SW480 (cell line): Measurements from ENCODE around the gene CHAC1.

ENCODE experiments used
- DNase-seq: peaks from one replicate; pipeline ENCODE4 v3.0.0-alpha.2; 2016; ENCODE audit warnings: low spot score

CHAC1 gene, protein sequence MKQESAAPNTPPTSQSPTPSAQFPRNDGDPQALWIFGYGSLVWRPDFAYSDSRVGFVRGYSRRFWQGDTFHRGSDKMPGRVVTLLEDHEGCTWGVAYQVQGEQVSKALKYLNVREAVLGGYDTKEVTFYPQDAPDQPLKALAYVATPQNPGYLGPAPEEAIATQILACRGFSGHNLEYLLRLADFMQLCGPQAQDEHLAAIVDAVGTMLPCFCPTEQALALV

DNA sequence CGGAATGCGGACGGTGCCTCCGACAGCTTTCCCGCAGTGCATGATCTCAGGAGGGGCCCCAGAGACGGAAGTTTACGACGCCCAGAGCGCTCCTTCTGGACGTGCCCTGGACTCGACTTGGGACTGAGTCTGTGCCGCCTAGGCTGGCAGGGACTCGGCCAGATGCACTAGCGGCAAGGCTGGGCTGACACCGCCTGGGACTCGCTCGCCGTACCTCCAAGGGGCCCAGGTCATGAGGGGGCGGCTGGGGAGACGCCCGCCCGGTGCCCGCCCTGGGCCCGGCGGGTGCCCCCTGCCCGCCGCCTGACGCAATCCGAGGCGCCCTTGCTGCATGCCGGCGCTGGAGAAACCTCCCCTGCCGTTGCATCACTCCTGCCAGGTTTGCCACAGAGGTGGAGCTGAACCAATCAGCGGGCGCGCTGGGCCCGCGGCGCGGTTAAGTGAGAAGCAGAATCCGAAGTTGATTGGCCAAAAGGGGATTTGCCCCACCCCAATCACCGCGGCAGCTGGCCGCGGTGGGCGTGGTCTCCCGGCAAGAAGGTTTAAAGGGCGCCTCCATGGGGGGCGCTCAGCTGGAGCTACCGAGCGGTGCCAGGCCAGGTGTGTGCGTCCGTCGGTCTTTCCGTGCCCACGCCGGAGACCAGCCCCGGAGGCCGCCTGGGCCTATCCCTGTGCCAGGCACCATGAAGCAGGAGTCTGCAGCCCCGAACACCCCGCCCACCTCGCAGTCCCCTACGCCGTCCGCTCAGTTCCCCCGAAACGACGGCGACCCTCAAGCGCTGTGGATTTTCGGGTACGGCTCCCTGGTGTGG lies at the start of gene CHAC1:
CHAC1 (plus strand) TSS at position 571 of the 812 bp plus-strand sequence; CDS start at position 684, 113 bp downstream.
- DNase-seq = peak; percentile 96

DNA sequence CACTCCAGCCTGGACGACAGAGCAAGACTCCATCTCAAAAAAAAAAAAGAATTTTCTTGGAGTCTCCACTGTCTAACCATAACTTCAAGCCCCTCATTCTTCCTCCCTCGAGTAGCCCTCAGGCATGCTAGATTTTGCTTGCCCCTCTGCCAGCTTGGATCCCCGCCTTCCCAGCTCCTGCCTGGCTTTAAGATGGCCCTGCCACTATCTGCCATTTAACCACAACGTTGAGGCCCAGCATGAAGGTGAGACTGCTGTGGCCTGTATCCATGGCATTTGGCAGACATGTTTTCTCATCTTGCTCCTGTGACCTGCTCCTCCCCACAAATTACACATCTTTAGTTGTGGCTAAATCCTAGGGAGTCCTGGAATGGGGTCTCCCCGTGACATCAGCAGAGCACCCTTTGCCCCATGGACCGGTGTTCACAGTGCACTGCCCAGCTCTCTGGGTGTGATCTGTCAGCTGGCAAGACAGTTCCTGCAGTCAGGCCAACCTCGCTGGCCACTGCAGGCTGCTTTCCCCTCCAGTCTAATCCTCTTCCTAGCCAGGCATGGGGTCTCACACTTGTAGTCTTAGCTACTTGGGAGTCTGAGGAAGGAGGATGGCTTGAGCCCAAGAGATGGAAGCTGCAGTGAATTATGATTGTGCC lies 48.6 kb upstream of the CHAC1 start:
- DNase-seq = no peak

DNA sequence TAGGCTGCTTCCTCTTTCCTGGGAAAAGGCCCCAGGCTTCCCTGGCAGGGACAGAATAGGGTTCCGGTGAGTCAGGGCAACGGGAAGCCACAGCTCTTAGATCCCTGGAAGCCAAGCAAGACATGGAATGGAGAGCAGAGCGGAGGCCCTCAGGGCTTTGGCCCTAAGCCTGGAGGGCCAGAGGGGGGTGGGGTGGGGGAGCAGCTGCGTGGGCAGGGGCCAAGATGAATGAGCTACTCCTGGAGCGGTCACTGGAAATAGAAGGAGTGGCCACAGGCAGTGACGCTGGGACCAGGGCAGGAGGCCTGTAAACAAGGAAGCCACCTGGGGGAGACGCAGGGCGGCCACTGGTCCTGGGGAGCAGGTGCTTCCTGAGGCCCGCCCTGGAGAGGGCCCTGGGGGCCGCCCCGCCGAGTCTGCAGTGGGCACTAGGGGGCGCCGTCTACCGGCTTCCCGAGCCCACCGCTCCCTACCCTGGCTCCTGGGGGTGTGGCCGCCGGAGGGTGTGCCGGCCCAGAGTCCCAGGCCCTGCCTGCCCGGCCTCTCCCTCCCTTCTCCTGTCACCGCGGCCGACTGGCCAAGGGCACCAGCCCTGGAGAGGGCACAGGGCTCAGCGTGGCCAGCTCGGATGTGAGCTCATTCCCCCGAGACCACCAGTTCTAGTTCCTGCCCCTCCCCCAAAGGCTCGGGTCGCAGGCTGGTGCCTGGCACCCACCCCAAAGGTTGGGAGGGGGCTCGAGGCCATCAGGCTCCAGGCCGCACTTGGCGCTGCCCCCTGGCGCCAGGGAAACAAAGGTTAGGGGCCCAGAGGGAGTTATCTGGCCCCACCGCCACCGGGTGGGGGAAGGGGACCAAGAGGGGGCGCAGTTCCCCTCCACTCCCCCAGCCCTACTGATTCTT lies 46.9 kb upstream of the CHAC1 start:
- peak; percentile 94 for DNase-seq

DNA sequence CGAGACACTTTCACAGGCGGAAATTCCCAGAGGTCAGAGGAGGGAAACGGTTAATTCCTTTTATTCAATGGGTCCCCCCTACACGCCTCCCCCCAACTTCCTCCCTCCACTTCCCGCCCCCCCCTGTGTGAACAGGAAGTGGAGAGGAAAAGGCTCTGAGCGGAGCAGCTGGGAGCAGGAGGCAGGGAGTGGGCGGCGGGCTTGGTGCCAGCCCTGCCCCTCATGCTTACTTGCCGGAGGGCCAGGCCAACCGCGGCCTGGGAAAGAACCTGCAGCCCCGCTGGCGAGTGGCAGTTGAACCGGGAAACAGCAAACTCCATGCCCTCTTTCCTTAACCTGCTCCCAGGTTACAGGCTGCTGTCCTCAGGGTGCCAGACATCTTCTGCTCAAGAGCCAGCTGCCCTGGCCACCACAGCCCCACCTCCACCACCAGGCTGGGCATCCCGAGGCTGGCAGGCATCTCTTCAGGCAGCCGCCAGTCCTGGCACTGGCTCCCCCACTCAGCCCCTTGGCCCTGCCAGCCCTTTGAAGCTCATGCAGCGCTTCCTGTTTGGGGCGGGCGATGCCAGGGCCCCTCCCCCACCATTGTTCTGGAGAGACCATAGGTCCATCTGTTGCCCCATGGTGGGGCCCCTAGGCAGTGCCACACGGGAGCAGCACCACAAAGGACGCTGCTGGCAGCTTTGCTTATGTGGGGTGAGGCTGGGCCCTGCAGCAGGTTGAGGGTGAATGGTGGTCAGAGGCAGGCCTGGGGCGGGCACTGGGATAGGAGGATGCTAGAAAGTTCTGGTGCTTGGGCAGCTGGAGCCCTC lies 46.1 kb upstream of the CHAC1 start:
- DNase-seq = peak; percentile 80

DNA sequence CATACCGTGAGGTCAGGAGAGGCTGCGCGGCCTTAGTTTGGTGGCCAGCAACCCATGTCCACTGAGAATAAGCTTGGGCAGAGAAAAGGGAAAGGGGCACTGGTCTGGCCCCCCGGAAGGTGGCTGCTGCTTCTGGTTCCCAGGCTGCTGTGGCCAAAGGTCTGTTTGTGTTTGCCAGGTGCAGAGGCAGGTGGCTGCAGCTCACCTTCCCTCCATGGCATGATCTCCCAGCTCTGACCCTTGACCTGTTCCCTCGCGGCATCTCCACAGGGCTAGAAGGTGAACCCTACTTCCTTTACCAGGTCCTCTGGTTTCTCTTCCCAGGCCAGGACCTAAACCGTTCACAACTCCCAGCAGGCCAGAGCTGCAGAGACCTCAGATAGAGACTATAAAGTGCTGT lies 45.2 kb upstream of the CHAC1 start:
- no peak for DNase-seq

DNA sequence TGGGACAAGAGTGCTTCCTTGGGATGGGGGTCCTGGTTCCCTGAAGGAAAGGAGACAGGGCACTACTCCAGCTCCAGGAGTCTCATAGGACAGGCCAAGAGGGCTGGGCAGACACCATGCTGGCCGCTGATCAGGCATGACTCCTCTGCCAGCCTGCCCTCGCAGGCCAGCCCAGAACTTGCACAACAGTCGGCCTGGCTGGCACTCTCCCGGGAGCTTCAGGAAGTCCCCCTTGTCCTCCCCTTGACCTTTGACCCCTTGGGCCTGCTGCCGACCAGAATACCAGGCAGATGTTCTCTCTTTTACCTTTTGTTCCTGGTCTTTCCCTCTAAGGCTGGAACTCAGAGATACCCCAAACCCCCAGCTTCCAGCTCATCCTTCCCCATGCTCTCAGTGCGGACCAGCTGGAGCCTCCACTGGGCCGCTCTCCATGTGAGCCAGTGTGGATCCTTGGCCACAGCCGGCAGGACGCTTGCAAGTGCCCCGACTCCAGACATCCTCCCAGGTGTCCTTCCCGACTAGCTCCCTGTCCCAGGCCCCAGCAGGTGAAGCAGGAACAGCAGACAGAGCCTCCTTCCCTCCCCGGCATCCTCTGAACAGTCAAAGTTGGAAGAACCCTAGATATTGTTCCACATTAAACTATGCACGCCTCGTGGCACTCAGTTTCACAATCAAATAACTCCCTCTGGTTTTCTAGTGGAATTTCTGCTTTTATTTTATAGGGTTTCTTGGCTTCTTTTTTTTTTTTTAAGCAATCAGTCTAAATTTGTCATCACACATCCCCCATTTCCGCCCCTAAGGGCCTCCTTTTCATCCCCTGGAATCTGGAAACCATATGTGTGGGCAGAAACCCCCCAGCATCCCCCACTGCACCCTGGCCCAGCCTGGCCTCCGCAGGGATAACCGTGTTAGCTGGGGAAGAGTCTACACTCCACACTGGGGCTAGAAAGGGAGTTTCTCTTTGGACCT lies 43.3 kb upstream of the CHAC1 start:
- no peak for DNase-seq

DNA sequence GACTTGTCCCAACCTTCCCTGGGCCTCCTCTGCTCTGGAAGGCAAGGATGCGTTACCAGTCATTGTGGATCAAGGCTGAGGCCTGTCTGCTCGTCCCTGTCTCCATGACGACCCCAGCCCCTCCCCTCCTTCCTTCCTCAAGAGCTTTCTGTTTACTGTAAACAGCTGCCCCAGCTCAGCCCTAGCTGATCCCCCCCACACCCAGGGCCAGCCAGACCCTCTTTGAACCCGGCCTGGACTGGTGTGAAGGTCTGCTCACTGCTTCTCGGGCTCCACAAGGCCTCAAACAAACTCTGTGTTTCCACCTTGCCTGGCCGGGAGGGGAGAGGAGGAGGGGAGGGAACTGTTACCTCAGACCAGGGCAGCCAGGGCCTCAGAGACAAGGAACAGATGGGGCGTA lies 42.1 kb upstream of the CHAC1 start:
- no peak for DNase-seq

DNA sequence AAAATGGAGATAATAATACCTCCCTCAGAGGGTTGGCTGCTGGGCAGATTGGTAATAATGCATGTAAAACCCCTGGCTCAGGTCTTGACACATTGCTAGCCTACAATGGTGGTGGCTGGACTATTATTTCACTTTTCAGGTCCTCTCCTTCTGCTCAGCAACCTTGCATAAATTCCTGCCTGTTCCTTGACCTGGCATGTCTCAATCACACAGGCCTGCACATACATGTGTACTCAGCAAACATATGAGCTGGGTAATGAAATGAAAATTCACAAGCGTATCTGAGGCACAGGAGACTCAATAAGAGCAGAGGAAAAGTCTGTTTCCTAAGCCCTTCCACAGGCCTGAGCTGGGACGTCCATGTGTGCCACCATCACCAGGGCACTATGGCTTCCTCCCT lies 41.6 kb upstream of the CHAC1 start:
- DNase-seq = no peak

DNA sequence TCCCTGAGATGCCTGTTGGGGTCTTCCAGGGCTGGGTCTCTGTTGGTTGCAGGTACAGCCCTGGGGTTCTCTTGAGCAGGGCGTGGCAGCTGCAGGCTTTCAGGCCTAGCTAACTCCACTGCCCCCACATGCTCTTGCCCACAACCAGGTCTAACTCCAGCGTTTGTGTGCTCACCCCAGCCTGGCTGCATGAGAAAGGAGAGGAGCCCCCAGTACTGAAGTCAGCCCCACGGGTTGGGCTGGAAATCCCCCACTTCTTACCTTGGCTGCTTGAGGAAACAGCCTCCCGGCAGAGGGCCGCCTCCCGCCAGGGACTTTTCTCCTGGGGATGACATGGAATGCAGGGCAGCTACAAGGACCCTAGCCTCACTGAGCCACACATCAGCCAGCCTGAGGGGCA lies 40.8 kb upstream of the CHAC1 start:
- no peak for DNase-seq

DNA sequence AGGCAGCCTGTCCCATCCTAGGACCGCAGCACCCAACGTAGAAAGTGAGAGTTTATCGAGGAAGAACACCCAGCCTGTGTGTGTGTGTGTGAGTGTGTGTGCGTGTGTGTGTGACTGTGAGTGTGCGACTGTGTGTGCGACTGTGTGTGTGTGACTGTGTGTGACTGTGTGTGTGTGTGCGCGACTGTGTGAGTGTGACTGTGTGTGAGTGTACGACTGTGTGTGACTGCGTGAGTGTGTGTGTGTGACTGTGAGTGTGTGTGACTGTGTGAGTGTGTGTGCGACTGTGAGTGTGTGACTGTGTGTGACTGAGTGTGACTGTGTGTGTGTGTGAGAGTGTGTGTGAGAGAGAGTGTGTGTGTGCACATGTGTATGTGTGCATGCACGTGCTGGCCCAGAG lies 39.3 kb upstream of the CHAC1 start:
- no peak for DNase-seq

DNA sequence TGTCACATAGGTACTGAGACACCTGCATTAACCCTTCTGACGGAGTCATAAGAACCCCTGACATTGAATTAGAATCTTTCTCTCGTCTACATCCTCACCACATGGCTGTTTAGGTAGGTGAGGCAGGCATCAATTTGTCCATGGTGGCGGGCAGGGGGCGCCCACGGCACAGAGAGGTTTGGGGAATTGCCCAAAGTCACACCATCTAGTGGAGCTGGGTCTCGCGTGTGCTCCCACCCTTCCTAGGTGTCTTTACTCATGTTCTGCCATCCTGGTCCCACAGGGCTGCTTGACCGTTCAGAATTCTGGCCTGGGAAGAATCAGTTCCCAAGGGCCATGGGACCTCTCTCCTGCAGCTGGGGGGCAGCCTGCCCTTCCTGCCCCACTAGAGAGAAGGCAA lies 38.8 kb upstream of the CHAC1 start:
- DNase-seq = no peak

DNA sequence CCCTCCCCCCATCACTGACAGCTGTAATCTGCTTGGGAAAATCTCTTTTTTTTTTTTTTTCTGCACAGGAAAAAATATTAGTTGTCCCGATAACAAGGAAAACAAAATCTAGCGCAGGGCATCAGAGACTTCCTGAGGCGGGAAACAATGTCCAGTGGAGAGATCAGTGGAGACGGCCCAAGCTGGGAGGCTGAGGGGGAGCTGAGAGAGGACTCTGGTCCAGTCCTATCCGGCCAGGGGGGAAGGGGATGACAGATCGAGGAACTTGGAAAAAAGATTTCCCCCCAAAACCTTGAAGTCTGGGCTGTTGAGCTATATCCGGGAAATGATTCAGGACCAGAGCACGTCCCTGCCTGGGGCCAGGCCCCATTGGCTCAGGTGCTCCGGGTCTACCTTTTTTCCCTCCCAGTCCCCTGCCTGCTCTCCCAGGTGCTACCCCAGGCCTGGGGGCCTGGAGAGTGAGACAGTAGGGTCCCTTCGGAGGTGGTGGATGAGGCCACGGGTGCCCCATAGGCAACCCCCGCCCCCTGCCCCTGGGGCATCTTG lies 38.1 kb upstream of the CHAC1 start:
- no peak for DNase-seq

DNA sequence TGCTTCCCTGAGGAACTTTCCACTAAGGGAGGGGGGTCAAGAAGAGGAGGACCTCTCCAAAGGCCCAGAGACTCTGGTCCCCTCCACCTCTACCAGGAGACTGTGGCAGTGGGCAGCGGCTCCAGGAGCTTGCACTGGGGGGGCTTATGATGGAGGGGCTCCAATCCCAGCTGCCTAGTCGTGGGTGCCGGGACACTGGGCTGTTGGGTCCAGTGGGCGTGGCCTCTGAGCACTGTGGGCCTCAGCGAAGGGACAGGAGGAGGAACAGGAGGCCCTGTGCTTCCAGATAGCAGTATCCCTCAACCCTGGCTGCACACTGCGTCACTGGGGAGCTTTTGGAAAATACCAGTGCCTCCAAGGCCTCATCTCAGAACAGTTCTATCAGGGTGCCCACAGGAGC lies 37.6 kb upstream of the CHAC1 start:
- no peak for DNase-seq

DNA sequence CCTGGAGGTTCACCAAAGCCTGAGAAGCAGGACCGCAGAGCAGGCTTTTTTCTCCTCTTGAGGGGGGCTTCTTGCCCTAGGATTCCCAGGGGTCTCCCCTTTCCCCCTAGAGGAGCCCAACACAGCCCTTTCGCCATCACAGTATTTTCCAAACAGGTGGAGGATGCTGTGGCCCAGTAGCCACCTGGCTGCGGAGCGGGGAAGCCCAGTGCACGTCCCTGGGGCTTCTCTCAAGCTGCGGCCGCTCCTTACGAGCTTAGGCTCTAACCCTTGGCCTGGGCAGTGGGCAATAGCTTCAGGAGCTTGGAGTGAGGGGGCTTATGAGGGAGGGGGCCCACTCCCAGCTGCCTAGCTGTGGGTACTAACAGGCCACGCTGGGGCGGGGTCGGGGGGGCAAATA lies 35.7 kb upstream of the CHAC1 start:
- DNase-seq = no peak

DNA sequence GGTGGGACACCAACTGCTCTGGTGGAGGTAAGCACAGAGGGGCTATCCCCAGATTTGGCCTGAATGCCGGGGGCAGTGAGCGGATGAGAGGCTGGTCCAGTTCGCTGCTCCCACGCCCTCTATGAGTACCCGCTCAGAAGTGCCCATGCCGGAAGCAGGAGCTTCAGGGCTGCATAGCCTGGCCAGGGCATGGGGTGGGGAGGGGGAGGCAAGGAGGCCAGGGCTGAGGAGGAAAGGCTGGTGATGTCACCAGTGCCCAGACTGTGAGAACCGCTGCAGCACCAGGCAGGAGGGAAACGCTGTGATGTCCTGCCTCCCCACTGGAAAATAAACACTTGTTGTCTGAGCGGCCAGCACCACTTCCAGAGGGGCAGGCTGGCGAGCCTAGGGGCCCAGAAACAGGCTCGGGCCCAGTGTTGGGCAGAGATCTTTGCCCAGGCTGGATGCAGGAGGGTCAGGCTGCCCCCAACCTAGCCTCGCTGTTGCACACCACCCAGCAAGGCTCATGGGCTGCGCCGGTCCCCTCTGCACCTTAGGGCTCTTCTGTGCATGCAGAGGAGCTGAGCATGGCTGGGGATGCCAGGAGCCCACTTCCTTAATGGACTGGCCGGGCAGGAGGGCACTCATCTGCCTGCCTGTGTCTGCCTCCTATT lies 35.0 kb upstream of the CHAC1 start:
- no peak for DNase-seq

DNA sequence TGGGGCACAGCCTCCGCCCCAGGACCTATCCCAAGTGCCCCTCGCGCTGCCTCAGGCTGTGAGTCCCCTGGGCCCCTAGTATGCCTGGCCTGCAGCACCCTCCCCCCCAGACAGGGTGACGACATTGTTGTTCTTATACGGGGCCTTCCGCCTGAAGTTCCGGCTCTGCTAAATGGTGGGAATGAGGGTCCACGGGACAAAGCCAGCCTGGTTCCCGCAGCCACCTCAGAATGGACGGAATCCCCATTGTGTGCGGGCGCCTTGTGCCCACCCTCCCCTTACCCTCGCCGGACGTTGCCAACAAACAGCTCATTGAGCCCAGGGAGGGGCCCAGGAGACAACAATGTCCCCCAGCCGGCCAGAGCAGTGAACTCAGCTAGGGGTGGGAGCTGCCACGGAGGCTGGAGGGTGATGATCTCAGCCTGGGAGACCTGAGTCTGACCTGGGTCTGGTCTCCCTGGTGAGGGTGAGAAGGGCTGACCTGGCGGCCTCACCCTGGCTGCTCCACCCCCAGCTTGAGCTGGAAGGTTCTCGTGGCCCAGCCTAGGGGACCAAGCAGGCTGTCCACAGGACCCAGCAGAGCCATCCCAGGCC lies 34.4 kb upstream of the CHAC1 start:
- DNase-seq = no peak

DNA sequence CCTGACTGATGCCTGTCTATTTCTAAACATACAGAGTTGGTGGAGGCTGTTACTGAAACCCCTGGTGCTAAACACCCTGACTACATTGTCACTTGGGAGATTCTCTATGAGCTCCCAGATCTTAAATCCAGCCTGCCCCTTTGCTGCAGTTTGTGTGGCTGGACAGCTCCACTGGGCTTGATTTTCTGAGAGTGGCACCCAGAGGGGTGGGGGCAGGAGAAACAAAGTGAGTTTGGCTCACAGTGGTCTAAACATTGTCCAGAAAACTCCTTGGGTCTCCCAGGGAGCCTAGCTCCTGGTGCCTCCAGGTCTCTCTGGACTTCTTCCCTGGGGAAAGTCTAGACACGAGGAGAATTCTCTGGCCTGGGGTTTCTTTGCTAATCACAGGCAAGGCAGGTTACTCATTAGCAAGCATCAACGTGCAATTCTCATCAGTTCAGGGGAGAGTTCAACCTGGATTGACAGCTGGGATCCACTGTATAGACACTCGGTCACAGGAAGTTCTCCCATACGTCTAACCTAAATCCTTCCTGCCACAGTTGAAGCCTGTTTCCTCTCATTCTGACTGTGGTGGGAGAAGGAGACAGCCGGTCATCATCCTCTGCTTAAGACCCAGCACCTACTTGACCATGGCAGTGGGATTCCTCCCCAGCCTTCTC lies 31.2 kb upstream of the CHAC1 start:
- DNase-seq = no peak

DNA sequence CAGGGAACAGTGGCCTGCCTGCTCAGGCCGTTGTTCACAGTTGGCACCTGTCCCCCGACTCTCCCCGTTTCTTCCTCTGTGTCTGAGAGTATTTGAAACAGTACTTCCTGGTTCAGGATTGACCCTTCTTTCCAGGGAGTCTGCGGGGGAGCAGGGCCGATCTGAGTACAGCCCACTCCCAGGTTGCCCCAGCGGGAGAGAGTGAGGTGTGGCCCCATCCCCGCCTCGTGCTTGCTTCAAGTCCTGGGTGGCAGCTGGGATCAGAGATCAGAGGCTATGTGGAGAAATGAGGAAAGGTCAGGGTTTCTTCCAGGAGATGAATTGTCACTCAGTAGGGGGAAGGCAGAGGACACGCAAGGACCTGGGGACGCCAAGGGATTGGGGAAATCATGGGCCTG lies 30.7 kb upstream of the CHAC1 start:
- DNase-seq = no peak
